ENCODE measurements around the gene CDC7.

GRCh38 chr1:91523482-91523881, 22.8 kb downstream of the CDC7 start:
- no peak for TF ChIP-seq CTCF (IDR thresholded peaks at IDR 0.05; ENCODE audit: insufficient read depth, low read depth, low read length)
- no peak for TF ChIP-seq EZH2 (IDR thresholded peaks at IDR 0.05; ENCODE audit: insufficient read depth, low read length)

Measured in astrocyte (in vitro differentiated cells and primary cell).